Activated CD4-positive, CD25-positive, alpha-beta regulatory T cell (primary cell): ENCODE data around the gene BAHCC1.

ENCODE experiments used
- DNase-seq, 4 experiments: peaks; one replicate each; lab custom pipeline; 2025; lab: John Stamatoyannopoulos, UW

BAHCC1 gene

DNA sequence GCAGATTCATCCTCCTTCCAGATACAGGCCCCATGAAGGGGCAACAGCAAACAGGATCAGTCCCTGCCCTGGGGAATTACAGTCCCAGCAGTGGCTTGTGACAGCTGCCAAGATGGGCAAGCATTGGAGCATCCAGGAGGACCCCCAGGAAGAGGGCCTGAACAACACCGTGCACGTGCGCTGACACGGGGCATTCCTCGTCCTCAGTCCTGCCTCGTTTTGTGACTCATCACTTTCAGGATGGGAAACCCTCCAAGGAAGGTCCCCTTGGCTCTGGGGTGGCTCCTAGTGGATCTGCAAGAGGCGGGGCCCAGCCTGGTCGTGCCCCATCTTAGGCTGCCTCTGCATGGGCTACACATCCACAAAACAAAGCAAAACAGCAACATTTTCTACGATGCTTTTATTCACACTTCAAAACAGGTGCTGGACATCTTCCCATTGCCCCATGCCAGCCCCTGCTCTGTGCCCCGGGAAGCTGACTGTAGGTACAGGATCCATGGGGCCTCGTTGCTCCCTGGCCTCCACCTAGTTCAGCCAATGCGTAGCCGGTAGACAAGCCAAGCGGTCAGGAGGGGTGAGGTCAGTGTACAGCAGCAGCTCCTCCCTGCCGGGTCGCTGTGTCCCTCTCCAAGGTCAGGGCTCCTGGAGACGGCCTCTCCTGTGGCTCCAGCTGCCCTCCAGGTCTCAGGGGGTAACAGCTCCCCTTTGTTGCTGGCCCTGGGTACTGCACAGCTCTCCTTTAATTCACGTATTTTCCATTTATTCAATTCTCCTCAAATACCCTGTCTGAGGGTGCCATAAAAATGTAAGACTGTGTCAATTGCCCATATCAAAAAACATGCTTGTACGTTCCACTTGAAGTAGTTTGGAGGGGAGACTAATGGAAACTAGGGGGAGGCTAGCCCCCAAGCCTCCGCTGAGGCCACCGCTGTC lies 85.1 kb downstream of the BAHCC1 start:
- no peak for DNase-seq

DNA sequence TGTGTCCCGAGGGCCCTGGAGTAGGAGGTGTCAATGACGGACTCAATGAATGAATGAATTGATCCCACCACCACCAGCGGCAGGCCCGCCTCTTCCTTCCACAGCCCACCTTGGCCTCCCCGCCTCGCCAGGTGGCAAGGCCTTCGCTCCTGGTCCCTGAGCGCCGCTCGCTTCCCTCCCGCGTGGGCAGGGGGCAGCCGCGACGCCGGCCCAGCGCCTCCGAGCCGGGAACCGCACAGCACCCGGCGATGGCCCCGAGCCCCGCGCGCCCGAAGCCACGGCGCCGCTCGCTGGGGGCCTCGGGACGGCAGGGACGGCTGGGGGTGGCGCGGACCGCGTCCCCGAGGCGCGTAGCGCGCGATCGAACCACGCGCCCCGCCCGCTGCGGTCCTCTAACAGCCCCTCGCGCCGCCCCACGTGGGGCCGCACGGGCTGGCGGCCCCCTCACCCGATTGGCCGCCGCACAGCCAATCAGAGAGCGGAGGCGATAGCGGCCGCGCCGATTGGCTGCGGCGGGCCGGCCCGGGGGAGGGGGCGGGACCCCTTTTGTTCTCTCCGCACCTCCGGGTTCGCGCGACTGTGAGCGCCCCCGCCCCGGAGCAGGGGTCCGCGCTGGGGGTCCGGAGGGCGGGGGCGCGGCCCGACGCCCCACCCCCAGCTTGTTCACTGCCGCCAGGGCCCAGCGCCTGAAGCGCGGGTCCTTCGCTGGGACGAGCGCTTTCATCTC lies 86.0 kb downstream of the BAHCC1 start:
- DNase-seq: peak in 3 of 4 experiments; percentile 13 to 25 (median 21)

DNA sequence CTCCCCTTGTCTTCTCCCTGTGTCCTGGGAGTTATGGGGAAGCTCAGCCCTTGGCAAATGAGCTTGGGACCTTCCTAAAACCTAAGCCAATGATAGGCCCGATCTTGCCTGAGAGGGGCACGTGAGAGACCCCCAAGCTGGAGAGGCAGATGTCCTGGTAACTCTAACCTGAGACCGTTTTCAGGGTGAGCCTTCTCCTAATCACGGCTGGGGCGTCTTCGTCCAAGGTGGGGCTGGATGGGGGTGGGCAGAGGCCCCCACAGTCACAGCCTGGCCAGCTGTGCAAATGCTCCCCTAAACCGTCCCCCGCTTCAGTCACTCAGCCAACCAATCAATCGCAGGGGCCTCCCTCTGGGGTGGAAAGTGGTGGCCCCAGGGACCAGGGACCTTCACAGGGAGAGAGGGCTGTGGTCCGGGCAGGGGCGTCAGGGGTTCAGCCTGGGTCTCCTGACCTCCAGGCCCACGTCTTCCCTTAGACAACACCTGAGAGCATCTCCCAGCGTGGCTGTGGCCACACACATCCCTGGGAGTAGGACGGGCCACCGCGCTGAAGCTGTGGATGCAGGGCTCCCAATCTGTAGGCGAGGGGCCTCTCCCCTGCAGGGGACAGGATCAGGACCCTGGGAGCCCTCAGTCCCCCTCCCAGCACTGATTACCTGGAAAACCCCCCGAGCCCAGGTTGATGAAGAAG lies 86.7 kb downstream of the BAHCC1 start:
- no peak for DNase-seq

DNA sequence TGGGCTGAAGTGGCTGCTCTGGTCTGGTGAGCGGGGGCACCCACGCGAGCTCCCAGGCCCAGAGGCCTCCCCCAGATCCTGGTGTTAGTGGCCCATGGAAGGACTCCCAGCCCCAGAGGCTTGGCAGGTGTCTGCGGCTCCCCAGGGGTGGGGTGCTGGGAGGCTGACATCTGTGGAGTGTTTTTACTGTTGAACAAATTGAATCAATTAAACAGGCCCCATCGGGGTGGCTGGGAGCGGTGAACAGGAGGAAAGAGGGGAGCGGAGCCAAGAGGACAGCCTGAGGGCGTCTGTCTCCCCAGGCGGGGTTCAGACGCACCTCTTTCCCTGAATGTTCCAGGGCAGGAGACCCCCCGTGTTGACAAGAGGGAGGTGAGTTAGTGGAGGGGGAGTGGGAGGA lies 87.4 kb downstream of the BAHCC1 start:
- DNase-seq: no peak

DNA sequence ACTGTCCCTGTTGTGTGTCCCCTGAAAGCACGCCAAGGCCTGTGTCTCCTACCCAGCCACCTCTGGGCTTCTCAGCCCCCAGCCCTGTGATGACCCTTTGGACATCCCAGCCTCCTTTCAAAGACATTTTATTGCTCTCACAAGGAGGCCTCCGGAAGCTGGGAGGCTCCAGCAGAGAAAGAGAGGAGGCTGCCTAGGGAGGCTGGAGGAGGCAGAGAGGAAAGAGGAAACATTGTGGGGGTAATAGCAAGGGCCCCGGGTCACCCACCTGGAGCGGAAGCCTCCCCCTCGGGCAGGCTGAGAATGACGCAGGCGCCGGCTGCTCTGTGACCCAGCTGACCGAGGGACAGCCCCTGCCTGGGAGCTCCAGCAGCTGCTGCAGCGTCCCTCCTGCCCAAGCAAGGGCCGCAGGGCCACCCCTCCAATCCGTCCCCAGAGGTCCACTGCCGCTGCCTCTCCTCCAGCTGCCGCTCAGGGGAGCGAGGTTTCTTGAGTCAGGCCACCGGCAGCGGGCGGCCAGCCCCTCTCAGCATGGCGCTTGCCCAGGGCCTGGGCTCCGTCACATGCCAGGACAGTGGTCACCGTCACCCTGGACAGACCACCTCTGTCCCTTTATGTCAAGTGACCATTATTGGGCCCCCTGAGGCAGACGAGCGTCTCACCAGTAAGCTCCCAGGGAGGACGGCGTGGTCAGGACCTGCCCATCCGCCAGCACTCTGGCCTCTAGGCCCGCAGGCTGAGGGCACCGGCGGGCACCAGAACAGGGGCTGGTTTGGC lies 88.0 kb downstream of the BAHCC1 start:
- DNase-seq: no peak

DNA sequence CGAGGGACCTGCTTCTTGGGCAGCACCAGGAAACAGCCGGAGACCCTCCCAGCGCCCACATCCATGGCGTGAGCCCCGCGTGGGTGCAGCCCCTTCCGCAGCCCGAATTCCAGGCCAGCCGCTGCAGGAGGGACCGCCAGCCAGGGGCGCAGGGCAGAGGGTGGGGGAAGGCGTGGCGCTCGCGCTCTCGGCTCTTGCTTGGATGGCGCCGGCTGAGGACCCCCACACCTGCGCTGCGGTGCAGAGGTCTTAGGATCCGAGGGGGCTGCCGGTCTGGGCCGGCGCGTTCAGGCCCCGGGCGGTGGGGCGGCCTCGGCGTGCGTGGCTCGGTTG lies 88.6 kb downstream of the BAHCC1 start:
- DNase-seq: no peak

DNA sequence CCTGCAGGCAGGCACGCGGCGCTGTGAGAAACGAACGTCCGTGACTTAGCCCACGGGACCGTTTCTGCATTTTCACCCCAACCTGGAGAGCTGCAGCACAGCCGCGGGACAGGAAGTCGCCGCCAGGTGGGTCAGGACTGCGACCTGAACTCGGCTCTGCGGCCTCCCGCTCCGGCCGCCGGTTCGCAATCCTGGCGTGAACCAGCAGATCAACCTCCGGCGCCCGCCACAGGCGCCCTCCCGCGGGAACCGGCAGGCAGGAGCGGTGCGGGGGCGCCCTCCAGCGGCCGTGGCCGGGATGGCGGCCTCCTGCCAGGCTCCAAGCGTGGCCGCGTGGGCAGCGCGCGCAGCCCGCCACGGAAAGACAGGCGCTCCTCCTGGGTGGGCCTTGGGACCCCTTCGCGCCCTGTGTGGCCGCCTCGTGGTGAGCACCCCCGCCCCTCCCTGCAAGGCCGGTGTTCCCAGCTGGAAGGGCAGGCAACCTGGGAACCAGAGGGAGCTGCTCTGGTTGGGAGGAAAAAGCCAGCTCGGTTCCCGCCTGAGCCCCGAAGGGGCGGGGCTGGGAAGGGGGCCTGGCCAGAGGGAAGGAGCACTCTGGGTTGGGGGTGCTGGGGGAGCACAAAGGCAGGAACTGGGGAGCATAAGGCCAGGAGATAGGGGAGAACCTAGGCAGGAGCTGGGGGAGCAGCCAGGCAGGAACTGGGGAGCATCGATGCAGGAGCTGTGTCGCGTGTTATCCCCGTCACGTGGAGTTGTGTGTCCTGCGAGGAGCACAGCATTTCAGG lies 89.1 kb downstream of the BAHCC1 start:
- peak; percentile 79 to 86 (median 82) for DNase-seq

DNA sequence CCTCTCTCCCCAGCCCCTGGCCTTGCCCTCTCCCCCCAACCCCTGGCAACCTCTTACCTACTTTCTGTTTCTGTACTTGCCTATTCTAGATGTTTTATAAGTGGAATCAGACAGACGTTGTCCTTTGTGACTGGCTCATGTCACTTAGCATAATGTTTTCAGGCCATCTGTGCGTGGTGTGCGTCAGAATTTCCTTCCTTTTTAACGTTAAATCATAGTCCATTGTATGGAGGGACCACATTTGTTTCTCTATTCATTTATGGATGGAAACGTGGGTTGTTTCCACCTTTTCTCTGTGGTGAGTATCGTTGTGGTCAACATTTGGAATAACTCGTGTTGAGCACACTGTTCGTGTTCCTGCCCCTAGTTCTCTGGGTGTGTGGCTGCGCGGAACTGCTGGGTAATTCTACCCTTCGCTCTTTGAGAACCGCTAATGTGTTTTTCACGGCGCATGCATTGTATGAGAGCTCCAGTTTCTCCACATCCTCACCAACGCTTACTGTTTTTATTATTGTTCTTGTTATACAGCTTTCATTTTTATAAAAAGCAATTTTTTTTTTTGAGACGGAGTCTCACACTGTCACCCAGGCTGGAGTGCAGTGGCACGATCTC lies 91.0 kb downstream of the BAHCC1 start:
- no peak for DNase-seq

DNA sequence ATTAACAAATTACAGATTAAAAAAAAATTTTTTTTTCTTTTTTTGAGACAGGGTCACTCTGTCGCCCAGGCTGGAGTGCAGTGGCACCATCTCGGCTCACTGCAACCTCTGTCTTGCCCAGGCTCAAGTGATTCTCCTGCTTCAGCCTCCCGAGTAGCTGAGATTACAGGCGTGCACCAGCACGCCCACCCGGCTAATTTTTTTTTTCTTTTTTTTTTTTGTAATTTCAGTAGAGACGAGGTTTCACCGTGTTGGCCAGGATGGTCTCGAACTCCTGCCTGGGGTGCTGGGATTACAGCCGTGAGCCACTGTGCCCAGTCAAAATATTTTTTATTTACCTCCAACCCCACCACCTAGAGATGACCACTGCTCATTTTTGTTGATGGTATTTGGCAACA lies 91.8 kb downstream of the BAHCC1 start:
- DNase-seq: no peak

DNA sequence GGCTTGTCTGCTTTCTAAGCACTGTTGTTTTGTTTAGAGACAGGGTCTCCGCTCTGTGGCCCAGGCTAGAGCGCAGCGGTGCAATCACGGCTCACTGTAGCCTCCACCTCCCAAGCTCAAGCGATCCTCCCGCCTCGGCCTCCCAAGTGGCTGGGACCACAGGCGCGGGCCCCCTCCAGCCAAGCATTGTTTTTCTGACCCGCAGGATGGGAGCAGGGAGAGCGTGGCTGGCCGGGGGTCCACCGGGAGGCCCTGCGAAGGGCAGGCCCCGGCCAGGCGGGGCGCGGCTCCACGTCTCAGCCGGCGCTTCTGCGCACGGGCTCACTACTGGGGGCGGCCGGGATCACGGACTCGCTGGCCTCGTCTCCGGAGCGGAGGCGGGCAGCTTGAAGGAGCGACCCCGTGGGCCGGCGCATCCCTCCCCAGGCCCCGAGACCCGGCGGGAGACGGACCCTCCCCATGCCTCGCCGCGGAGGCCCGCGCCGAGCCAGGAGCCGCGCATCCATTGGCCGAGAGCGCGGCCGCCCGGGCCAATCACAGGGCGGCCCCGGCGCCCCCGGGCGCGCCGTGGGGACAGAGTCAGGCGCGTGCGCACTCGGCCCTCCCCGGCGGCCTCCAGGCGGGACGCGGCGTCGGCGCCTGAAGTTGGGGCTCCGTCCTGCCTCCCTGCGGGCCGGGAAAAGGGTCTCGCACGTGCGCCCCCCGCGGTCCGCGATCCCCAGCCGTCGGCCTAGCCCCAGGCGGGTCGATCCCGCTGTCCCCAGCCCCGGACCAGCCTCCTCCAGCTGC lies 92.4 kb downstream of the BAHCC1 start:
- DNase-seq: peak; percentile 52 to 65 (median 60)

DNA sequence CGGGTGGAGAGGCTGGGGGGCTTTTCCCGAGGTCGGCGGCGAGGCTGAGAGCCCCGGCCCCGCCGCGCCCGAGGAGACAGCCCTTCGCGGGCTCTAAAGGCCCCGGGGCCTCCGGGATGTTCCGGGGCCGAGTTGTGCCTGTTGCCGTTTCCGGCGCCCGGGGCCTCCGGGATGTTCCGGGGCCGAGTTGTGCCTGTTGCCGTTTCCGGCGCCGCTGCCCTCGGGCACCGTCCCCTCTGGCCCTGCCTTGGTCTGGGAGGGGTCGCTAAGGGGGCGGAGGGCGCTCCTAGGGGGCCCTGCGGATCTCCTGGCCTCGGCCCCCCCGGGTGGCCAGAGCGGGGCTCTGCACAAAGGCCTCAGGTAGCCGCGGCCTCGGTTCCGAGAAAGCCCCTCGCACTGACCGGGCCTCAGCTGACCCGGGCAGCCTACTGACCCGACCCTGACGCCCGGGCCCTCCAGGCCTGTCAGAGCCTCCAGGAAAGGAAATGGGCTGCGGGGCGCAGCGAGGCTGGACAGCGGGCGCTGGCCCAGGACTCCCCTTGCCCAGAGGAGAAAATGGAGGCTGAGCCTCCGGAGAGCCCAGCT lies 93.1 kb downstream of the BAHCC1 start:
- no peak for DNase-seq

DNA sequence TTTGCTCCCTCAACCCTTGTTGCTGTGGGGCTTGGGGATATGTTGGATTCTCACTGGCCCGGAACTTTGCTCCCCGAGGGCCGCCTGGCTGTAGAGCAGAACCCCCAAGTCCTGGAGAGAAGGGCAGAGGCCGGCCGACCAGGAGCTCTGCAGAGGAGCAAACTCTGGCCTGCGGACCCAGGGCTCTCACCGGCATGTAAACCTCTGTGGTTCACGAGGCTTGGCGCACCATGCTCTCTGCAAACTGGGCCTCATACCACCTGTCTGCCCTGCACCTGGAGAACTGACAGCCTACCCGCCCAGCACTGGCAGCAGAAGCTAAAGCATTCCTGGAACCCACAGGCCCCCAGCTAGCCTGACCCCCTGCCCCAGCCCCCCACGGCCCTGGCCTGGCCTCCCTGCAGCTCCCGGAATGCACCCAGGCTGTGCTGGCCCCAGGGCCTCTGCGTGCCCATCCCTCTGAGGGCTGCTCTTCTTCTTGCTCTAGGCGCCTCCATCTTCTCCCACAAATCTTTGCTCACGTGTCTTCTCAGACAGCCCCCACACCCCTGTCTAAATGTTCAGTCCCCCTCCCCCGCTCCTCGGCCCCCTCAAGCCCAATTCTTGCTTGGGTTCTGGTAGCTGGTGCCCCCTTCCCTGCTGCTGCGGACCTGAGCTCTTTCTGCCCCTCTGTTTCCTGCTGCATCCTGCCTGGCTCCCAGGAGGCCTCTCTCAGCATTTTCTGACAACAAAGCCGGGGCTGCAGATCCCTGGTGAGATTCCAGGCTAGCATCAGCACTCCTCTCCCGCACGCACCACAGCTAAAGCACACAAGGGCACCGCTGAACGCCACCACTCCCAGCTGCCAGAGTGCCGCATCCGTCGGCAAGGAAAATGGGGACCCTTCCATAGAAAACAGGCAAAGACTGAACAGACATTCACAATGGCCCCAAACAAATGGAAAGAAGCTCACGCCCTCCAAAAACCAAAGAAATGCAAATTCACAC lies 94.0 kb downstream of the BAHCC1 start:
- DNase-seq: no peak

DNA sequence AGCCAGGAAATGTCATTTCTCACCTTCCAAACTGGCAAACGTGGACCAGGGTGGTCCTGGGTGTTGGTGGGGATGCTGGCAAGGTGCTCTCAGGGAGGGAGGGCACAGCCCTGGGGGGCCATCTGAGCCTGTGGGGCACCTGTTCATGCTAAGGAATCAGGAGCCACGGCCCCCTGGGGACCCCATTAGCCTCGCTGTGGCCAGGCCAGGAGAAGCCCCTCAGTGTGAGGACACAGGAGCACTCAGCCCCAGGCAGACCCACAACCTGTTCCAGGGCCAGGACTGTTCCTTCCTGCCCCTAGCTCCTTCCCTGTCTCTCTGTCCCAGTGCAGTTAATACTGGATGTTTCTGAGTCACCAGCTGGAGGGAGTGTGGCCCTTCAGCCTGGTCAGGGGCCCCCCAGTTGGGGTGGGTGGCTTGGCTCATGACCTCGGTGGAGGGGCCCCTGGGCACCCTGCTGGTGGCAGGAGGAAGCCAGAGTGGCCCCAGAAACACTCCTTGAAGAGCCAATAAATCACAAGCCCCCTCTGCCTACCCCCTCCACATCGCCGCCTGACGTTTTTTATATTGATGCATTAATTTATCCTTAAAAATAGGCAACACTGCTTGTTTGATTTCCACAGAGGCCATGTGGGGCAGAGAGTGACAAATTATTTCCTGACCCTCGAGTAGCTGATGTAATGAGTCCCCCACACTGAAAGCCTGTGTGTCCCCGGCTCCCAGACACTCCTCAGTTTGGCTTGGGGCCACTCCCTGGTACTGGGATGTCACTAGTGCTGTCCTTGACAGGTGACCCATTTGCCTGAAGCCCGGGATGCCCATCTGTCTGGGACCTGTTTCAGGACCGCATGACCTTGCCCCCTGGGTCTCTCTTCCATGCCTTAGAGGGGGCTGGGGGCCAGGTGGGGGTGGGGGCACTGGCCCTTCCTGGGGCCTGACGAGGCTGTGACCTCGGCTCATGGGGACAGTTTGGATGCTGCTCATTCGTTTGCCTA lies 95.0 kb downstream of the BAHCC1 start:
- DNase-seq: no peak

DNA sequence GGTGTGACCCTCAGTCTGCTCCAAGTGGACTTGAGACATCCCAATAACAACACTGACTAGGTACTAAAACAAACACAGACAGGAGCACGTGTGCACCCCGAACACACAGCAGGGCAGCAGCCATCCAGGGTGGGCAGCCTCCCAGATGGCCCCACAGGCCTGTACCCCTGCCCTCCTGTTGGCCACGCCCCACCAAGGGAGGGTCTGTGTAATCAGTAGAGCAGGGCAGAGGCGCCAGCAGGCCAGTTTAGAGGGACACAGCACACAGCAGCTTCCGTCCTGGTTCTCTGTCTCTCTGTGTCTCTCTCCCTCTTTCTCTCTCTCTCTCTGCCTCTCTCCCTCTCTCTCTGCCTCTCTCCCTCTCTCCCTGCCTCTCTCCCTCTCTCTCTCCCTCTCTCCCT lies 95.9 kb downstream of the BAHCC1 start:
- DNase-seq: no peak

DNA sequence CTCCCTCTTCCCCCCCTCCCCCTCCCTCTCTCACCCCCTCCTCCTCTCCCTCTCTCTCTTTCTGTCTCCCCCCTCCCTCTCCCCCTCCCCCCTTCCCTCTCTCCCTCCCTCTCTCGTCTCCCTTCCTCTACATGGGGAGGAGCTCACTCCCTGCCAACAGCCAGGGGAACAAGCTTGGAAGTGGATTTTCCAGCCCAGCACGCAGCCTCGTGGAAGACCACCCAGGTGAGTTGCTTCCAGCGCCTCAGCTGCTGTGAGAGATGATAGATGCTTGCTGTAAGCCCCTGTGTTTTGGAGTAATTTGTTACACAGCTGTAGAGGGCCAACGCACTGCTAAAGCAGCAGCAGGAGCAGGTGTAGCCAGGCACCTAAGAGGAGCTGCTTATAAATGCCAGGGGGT lies 96.5 kb downstream of the BAHCC1 start:
- DNase-seq: no peak

DNA sequence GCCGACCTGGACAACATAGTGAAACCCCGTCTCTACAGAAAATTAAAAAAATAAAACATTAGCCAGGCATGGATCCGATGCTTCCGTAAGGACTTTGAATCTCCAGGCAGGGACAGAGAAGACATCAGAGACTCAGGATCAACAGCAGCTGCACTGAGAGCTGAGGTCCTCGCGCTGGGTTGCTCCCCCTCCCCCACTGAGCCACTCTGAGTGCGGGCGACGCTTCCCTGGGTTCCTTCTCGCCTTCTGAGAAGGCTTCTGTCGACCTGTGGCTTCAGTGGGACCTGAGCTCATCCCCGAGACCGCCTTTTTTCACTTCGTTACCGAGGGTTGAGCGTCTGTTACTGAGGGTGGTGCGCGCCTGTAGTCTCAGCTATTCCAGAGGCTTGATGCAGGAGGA lies 96.9 kb downstream of the BAHCC1 start:
- no peak for DNase-seq

DNA sequence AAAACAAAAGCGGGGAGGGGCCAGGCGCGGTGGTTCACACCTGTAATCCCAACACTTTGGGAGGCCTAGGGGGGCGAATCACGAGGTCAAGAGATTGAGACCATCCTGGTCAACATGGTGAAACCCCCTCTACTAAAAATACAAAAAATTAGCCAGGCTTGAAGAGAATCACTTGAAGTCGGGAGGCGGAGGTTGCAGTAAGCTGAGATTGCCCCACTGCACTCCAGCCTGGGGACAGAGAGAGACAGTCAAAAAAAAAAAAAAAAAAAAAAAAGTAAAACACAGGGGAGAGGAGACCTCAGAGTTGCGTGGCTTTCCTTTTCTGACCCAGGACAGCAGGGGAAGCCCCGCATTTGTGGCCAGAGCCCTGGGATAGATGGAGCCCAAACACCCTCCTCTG lies 97.4 kb downstream of the BAHCC1 start:
- DNase-seq: no peak
